GM13977 (cell line): ENCODE measurements around the gene CAMK2A.

ENCODE experiments used
- DNase-seq: peaks from one replicate; pipeline ENCODE4 v3.0.0; 2012; ENCODE audit warnings: low spot score
- CTCF ChIP-seq: IDR thresholded peaks from 2 replicates; pipeline ENCODE4 v1.5.1; 2012; ENCODE audit warnings: mild to moderate bottlenecking, control low read depth; ENCODE audit not compliant: insufficient read depth; ENCODE audit errors: extremely low read depth, missing control alignments
- in situ Hi-C: fragments of 300-500 bp; cut with MboI; formaldehyde crosslinking; loops from one replicate; pipeline ENCODE4 v1.12.0; 2022; ENCODE audit warnings: low sequenced_read_pairs, low pct_unique_long_range_greater_than_20kb, mixed read lengths, inconsistent platforms; ENCODE audit not compliant: unreplicated experiment

CAMK2A gene

GRCh38 chr5:150196514-150196913 lies 93.1 kb downstream of the CAMK2A start:
- no peak for DNase-seq
- no peak for TF ChIP-seq CTCF
- in situ Hi-C loops, result no loop called here

- no peak for DNase-seq
- no peak for TF ChIP-seq CTCF
- in situ Hi-C loops, result no loop called here
Observed at GRCh38 chr5:150195736-150196485, 93.7 kb downstream of the CAMK2A start.

DNA sequence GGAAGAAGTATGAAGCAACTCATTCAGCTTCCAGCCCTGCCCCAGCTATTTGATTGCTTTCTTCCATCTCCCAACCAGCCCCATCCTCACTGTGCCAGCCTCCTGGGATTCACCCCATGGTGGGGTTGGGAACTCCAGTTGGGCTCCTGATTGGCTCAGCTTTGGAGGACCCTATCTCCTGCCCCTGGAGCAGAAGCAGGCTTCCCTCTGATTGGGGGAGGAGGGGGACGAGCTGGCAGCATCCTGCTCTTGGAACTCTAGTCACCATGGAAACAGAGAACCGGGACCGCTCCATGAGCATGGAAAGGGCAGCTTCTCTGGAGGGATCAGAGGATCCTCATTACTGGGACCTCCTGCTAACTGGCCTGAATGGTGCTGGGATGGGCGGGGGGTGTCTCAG lies 97.1 kb downstream of the CAMK2A start:
- in situ Hi-C loops, result no loop called here
- no peak for DNase-seq
- TF ChIP-seq CTCF, result no peak

DNA sequence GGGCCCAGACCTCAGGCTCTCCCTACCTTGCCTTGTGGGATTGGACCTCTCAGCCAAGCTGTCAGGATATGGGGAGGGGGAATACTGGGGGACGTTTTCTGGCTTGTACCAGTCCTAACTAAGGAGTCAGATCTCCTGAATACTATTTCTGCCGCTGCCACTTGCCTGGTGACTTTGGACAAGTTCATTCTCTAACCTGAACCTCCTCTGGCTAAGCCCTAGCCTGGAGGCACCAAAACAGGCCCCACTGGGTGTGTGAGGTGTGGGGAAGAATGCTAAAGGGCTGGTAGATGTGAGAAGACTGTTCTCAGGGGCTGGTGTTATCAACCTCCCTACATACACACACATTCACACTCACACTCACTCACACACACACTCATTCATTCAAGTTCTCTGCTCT lies 98.6 kb downstream of the CAMK2A start:
- DNase-seq, result no peak
- in situ Hi-C loops, result no loop called here
- TF ChIP-seq CTCF, result no peak

- in situ Hi-C loops, result no loop called here
Observed at GRCh38 chr5:150190503-150190979, 99.0 kb downstream of the CAMK2A start.

GRCh38 chr5:150189728-150190502 lies 99.7 kb downstream of the CAMK2A start, which contains the start of gene SLC6A7:
Gene SLC6A7, plus strand, starts transcription at chr5:150190062. Its CDS starts 266 bp downstream, at chr5:150190328.
- in situ Hi-C loops, result no loop called here
- no peak for DNase-seq
- TF ChIP-seq CTCF, result no peak

More at GRCh38 chr5:150190503-150190979, 99.0 kb downstream of the CAMK2A start:
- no peak for DNase-seq
- no peak for TF ChIP-seq CTCF
